ENCODE data around the gene HTT. TPM values are rescaled to one million over a fixed set of nuclear protein-coding genes. Genes with fewer than 3 reads are reported as not detected.

The HTT gene
- total RNA-seq, 8 experiments from 2014 or later: 21.9 to 102 (median 30.1) TPM

GRCh38 chr4:3121110-3121509, 46.6 kb downstream of the HTT start:
- no peak for ATAC-seq (replicated peaks in 6 of 8)
- WGBS, 10 experiments: 87 to 100% (median 91%) methylated on average over 1 to 8 of the region's 9 CpGs; no CpG with 5 or more reads in 5 of the 10 experiments
- in situ Hi-C loops (cut with MboI; ENCODE audit: low pct_unique_long_range_greater_than_20kb in 2 of 9, low sequenced_read_pairs in 9 of 9, unreplicated experiment in 9 of 9): no loop called here
- H3K27ac ChIP-seq: no peak overlapping the region
- H3K4me3 ChIP-seq: no peak overlapping the region
- H3K4me1 ChIP-seq (replicated peaks in 1 of 2): no peaks in the 10 kb centered on the region

- Histone ChIP-seq H3K4me1 (replicated peaks in 1 of 2) (no peaks in the 10 kb centered on the region), H3K4me3 (no peak overlapping the region), H3K27ac (no peak overlapping the region)
- in situ Hi-C loops (cut with MboI; ENCODE audit: low pct_unique_long_range_greater_than_20kb in 2 of 9, low sequenced_read_pairs in 9 of 9, unreplicated experiment in 9 of 9): no loop called here
- WGBS, 10 experiments: 90 to 100% (median 100%) methylated on average over 1 to 2 of the region's 2 CpGs; no CpG with 5 or more reads in 2 of the 10 experiments
- no peak for ATAC-seq (replicated peaks in 6 of 8)
Observed at GRCh38 chr4:3121596-3121995, 47.1 kb downstream of the HTT start.

- Histone ChIP-seq H3K4me1 (replicated peaks in 1 of 2) (no peaks in the 10 kb centered on the region), H3K4me3 (no peak overlapping the region), H3K27ac (no peak overlapping the region)
- WGBS, 10 experiments: 23 to 93% (median 80%) methylated on average over 1 to 9 of the region's 9 CpGs; no CpG with 5 or more reads in 1 of the 10 experiments
- peak in 3 of 8 experiments; percentile 21 to 46 (median 29) for ATAC-seq (replicated peaks in 6 of 8)
- in situ Hi-C loops (cut with MboI; ENCODE audit: low pct_unique_long_range_greater_than_20kb in 2 of 9, low sequenced_read_pairs in 9 of 9, unreplicated experiment in 9 of 9): no loop called here
Observed at GRCh38 chr4:3122081-3122563, 47.6 kb downstream of the HTT start.

GRCh38 chr4:3123181-3123671, 48.7 kb downstream of the HTT start:
- Histone ChIP-seq H3K4me3 (no peak overlapping the region), H3K27ac (no peak overlapping the region), H3K4me1 (replicated peaks in 1 of 2) (no peaks in the 10 kb centered on the region)
- 8 to 100% (median 73%) methylated on average over 1 to 3 of the region's 3 CpGs; no CpG with 5 or more reads in 1 of the 10 experiments for WGBS, 10 experiments
- in situ Hi-C loops (cut with MboI; ENCODE audit: low pct_unique_long_range_greater_than_20kb in 2 of 9, low sequenced_read_pairs in 9 of 9, unreplicated experiment in 9 of 9): no loop called here
- ATAC-seq (replicated peaks in 6 of 8): peak in 7 of 8 experiments; percentile 46 to 94 (median 73)

GRCh38 chr4:3124070-3124767, 49.7 kb downstream of the HTT start:
- in situ Hi-C loops (cut with MboI; ENCODE audit: low pct_unique_long_range_greater_than_20kb in 2 of 9, low sequenced_read_pairs in 9 of 9, unreplicated experiment in 9 of 9): no loop called here
- WGBS, 10 experiments: 70 to 100% (median 98%) methylated on average over 2 to 7 of the region's 7 CpGs; no CpG with 5 or more reads in 1 of the 10 experiments

GRCh38 chr4:3127112-3127511, 52.6 kb downstream of the HTT start:
- WGBS, 10 experiments: 71 to 94% (median 89%) methylated on average over 1 to 6 of the region's 7 CpGs; no CpG with 5 or more reads in 4 of the 10 experiments
- in situ Hi-C loops (cut with MboI; ENCODE audit: low pct_unique_long_range_greater_than_20kb in 2 of 9, low sequenced_read_pairs in 9 of 9, unreplicated experiment in 9 of 9): no loop called here
- no peaks in the 10 kb centered on the region for H3K4me1 ChIP-seq (replicated peaks in 1 of 2)
- peak overlapping the region in 1 of 2 donors; percentile 46 for H3K27ac ChIP-seq
- peak in 5 of 8 experiments; percentile 29 to 91 (median 74) for ATAC-seq (replicated peaks in 6 of 8)
- H3K4me3 ChIP-seq: no peak overlapping the region

More at GRCh38 chr4:3124070-3124767, 49.7 kb downstream of the HTT start:
- no peak overlapping the region for H3K4me3 ChIP-seq
- ATAC-seq (replicated peaks in 6 of 8): no peak
- no peaks in the 10 kb centered on the region for H3K4me1 ChIP-seq (replicated peaks in 1 of 2)
- H3K27ac ChIP-seq: no peak overlapping the region

GRCh38 chr4:3128058-3128457, 53.6 kb downstream of the HTT start:
- Histone ChIP-seq H3K4me3 (no peak overlapping the region), H3K27ac (no peak overlapping the region), H3K4me1 (replicated peaks in 1 of 2) (no peaks in the 10 kb centered on the region)
- in situ Hi-C loops (cut with MboI; ENCODE audit: low pct_unique_long_range_greater_than_20kb in 2 of 9, low sequenced_read_pairs in 9 of 9, unreplicated experiment in 9 of 9): no loop called here
- WGBS, 10 experiments: 88 to 100% (median 100%) methylated on average over 1 to 2 of the region's 2 CpGs; no CpG with 5 or more reads in 3 of the 10 experiments
- ATAC-seq (replicated peaks in 6 of 8): no peak

GRCh38 chr4:3128976-3129375, 54.5 kb downstream of the HTT start:
- 25 to 100% (median 67%) methylated on average over 1 of the region's 1 CpG; no CpG with 5 or more reads in 3 of the 10 experiments for WGBS, 10 experiments
- H3K4me1 ChIP-seq (replicated peaks in 1 of 2): no peaks in the 10 kb centered on the region
- no peak overlapping the region for H3K27ac ChIP-seq
- no peak for ATAC-seq (replicated peaks in 6 of 8)
- H3K4me3 ChIP-seq: no peak overlapping the region
- in situ Hi-C loops (cut with MboI; ENCODE audit: low pct_unique_long_range_greater_than_20kb in 2 of 9, low sequenced_read_pairs in 9 of 9, unreplicated experiment in 9 of 9): no loop called here

GRCh38 chr4:3130201-3130600, 55.7 kb downstream of the HTT start:
- peak in 5 of 8 experiments; percentile 34 to 68 (median 49) for ATAC-seq (replicated peaks in 6 of 8)
- in situ Hi-C loops (cut with MboI; ENCODE audit: low pct_unique_long_range_greater_than_20kb in 2 of 9, low sequenced_read_pairs in 9 of 9, unreplicated experiment in 9 of 9): no loop called here
- H3K4me3 ChIP-seq: no peak overlapping the region
- 60 to 86% (median 85%) methylated on average over 1 to 3 of the region's 3 CpGs; no CpG with 5 or more reads in 3 of the 10 experiments for WGBS, 10 experiments
- H3K27ac ChIP-seq: no peak overlapping the region
- H3K4me1 ChIP-seq (replicated peaks in 1 of 2): no peaks in the 10 kb centered on the region

- WGBS, 10 experiments: 20 to 100% (median 88%) methylated on average over 1 to 4 of the region's 4 CpGs; no CpG with 5 or more reads in 1 of the 10 experiments
- no peak for ATAC-seq (replicated peaks in 6 of 8)
- H3K4me1 ChIP-seq (replicated peaks in 1 of 2): no peaks in the 10 kb centered on the region
- in situ Hi-C loops (cut with MboI; ENCODE audit: low pct_unique_long_range_greater_than_20kb in 2 of 9, low sequenced_read_pairs in 9 of 9, unreplicated experiment in 9 of 9): no loop called here
- no peak overlapping the region for H3K27ac ChIP-seq
- H3K4me3 ChIP-seq: no peak overlapping the region
Observed at GRCh38 chr4:3130826-3131225, 56.3 kb downstream of the HTT start.

GRCh38 chr4:3134201-3134600, 59.7 kb downstream of the HTT start:
- Histone ChIP-seq H3K27ac (no peak overlapping the region), H3K4me3 (no peak overlapping the region), H3K4me1 (replicated peaks in 1 of 2) (no peaks in the 10 kb centered on the region)
- WGBS, 10 experiments: 86 to 100% (median 96%) methylated on average over 1 to 2 of the region's 5 CpGs; no CpG with 5 or more reads in 4 of the 10 experiments
- ATAC-seq (replicated peaks in 6 of 8): no peak
- in situ Hi-C loops (cut with MboI; ENCODE audit: low pct_unique_long_range_greater_than_20kb in 2 of 9, low sequenced_read_pairs in 9 of 9, unreplicated experiment in 9 of 9): no loop called here

GRCh38 chr4:3135155-3136011, 60.9 kb downstream of the HTT start:
- Histone ChIP-seq H3K4me1 (replicated peaks in 1 of 2) (no peaks in the 10 kb centered on the region), H3K27ac (no peak overlapping the region), H3K4me3 (no peak overlapping the region)
- in situ Hi-C loops (cut with MboI; ENCODE audit: low pct_unique_long_range_greater_than_20kb in 2 of 9, low sequenced_read_pairs in 9 of 9, unreplicated experiment in 9 of 9): no loop called here
- peak in 1 of 8 experiments; percentile 47 for ATAC-seq (replicated peaks in 6 of 8)
- 56 to 100% (median 80%) methylated on average over 1 to 6 of the region's 6 CpGs for WGBS, 10 experiments

- no peak overlapping the region for H3K4me3 ChIP-seq
- no peak for ATAC-seq (replicated peaks in 6 of 8)
- H3K4me1 ChIP-seq (replicated peaks in 1 of 2): no peaks in the 10 kb centered on the region
- H3K27ac ChIP-seq: no peak overlapping the region
- WGBS, 10 experiments: 80 to 100% (median 95%) methylated on average over 2 of the region's 2 CpGs
- in situ Hi-C loops (cut with MboI; ENCODE audit: low pct_unique_long_range_greater_than_20kb in 2 of 9, low sequenced_read_pairs in 9 of 9, unreplicated experiment in 9 of 9): no loop called here
Observed at GRCh38 chr4:3136454-3136853, 62.0 kb downstream of the HTT start.

All from motor neuron (in vitro differentiated cells).